HG03196 (cell line): ENCODE measurements around the gene RNF151.
"Not testable (repeated sequence)": the region's sequence is repeated elsewhere in the genome, so short reads cannot be mapped to it uniquely, and the experiment has no call there.

Source experiments
- ATAC-seq: cut with Tn5 transposase; IDR thresholded peaks from one replicate; pipeline ENCODE4 v1.9.1; 2021; ENCODE audit not compliant: unreplicated experiment

Gene RNF151, protein sequence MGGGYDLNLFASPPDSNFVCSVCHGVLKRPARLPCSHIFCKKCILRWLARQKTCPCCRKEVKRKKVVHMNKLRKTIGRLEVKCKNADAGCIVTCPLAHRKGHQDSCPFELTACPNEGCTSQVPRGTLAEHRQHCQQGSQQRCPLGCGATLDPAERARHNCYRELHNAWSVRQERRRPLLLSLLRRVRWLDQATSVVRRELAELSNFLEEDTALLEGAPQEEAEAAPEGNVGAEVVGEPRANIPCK

DNA sequence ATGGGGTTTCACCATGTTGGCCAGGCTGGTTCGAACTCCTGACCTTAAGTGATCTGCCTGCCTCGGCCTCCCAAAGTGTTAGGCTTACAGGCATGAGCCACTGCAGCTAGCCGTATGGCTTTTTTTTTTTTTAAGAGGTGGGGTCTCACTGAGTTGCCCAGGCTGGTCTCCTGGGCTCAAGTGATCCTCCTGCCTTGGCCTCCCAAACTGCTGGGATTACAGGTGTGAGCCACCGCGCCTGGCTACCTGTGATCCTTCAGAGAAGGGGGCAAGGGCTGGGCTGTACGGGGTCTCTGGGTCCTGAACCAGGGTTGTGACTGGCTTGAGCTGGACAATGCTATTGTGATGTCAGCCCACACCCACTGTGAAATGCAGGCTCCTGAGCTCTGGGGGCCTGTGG is at the start of gene RNF151:
Gene RNF151, plus strand, starts transcription at position 397 of the 400 bp plus-strand sequence. CDS start 26 bp downstream, outside the sequence.
- no peak for ATAC-seq

DNA sequence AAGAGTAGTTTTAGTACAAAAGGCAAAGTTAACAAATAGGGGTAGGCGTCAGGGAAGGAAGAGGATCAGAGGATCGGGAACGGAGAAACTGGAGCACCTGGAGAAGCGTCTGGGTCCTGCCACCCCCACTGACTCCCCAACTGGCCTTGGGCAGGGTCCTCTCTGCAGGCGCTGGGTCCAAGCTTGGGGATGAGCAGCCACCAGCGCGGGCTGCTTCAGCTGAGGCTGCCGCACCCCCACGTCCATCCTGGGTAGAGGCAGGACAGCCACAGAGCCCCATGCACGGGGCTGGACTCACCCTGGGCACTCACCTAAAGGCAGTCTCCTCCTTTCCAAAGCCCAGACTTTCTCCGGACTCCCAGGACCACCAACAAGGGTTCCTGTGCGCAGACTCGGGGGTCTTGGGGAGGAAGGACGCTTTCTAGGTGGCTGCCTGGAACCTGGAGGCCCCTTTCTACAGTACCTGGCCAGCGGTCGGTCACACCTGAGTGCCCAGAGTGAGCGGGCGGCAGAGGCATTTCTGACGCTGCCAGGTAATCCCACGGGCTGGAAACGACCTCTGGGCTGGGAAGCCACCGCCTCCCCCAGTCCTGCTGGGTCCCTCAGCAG is 49.5 kb upstream of the RNF151 start:
- ATAC-seq, result no peak

DNA sequence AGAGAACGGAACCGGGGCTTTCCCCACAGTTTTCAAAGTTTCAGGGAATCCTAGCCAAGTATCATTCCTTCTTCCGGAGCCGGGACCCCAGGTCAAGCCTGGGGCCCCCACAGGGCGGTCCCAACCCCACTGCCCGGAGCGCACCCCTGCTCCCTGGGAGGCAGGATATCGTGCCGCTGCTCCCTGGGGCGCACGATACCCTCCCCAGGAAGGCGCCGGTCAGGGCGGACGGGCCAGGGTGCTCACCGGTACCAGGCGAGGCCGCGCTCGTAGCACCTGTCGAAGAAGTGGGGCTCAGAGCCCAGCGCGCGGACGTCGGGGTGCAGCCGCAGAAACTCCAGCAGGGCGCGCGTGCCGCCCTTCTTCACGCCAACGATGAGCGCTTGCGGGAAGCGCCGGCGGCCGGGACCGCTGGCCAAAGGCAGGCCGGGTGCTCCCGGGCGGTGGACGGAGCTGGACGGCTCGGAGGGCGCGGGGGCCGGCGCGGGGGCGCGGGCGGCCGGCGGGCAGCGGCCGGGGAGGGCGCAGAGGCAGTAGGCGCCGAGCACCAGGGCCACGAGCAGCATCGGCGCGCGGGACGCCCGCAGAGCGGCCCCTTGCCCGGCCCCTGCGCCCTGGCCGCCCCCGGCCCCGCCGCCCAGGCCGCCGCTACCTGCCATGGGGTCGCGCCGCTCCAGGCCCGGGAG is 48.8 kb upstream of the RNF151 start:
- no peak for ATAC-seq

DNA sequence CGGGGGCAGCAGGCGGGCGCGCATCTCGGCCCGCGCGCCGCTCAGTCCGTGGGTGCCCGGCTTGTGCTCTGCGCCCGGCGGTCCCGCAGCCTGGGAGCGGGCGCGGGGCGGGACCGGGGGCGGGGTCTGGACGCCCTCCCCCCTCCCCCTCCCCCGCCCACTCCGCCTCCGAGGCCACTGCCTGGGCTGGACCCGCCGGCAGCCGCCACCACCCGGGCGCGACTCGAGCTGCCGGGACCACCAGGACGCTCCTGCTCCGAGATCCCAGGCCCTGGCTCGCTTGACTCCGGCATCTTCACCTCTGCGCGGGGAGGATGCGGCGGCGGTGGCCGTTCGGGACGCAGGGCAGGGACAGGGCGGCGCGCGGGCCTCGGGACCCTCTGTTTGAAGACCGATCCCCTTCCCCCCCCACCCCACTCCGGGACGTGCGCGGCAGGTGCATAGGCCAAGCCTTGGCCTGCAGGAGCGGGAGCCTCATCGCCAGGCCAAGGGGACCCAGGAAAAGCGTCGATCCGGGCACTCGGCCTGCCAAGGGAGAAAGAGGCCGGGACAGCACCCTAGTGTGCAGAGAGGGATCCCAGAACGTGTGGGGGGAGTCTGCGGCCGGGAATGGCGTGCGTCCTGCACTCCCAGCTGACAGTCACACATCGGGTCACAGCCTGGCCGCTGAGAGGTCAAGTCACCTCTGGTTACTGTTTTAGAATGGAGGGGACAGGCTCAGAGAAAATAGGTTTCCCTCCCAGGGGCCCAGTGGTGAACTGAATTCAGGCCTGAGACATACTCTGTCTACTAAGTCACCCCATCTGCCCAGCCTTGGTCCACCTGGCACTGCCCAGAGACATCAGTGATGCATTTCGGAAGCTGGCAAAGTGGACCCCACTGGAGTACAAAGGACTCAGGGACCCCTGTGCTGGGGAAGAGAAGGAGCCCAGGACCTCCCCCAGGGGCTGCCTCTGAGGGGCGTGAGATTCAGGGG is 48.0 kb upstream of the RNF151 start, which contains the start of gene HS3ST6:
Gene HS3ST6, minus strand, starts transcription at position 65 of the 976 bp plus-strand sequence. CDS start 92 bp downstream, outside the sequence.
- no peak for ATAC-seq

DNA sequence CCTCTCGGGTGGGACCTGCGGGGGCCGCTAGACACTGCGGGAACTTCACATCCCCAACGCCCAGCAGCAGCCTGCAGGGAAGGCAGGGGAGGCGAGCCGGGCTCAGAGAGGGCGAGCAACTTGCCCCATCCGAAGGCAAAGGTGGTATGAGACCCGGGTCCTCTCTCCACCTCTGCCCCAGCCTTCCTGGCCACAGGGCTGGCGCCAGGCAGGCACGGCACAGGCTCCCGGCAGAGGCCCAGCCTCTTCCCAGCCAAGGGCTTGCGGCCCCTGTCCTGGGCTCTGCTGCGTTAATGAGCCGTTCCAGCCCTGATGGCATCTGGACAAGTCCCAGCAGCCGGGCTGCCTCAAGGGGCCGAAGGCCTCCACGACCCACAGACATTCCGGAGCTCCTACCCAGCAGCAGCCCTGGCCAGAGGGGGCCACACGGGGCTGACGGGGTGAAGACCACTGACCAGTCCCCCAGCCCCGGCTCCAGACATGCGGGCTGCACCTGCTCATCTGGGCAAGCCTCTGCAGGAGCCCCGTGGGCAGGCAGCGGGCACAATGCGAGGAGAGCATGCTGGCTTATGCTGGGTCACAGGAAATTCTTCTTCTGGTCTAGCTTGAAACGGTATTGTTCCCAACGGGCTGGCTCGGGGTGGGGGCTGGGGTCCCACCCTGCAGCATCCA is 47.2 kb upstream of the RNF151 start:
- no peak for ATAC-seq

DNA sequence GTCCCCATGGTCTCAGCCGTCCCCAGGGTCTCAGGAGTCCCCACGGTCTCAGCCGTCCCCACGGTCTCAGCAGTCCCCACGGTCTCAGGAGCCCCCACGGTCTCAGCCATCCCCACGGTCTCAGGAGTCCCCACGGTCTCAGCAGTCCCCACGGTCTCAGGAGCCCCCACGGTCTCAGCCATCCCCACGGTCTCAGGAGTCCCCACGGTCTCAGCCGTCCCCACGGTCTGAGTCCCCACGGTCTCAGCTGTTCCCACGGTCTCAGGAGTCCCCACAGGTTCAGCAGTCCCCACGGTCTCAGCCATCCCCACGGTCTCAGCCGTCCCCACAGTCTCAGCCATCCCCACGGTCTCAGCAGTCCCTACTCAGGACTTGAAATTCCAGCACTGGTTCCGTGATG is 46.5 kb upstream of the RNF151 start:
- ATAC-seq, result not testable (repeated sequence)

DNA sequence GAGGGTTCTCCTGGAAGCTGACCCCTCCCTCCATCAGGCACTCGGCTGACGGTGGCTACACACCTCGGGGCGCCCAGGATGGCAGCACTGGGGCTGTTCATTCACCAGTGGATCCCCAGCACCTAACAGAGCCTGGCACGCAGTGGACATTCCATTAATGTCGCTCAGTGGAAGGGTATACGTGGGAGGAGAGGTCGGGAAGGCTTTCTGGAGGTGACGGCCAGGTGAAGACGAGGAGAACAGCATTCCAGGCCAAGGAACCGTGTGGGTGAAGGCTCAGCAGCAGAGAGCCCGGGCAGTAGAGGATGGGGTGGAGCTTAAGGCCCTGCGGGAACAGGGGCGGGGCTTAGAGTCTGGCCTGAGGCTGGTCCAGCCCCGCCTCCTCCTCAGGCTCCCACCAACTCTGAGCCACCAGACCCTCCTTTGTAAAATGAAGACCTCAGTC is 45.9 kb upstream of the RNF151 start:
- ATAC-seq, result no peak

DNA sequence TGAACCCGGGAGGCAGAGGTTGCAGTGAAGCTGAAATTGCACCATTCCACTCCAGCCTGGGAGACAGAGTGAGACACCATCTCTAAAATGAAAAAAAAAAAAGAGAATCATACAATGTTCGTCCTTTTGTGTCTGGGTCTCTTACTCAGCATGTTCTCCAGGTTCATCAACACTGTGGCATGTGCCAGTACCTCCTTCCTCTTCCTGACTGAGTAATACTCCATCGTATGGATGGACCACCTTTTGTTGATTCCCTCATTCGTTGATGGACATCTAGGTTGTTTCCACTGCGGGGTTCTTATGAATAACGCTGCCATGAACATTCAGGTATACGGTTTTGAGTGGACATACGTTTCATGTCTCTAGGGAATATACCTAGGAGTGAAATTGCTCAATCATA is 44.3 kb upstream of the RNF151 start:
- ATAC-seq, result no peak

DNA sequence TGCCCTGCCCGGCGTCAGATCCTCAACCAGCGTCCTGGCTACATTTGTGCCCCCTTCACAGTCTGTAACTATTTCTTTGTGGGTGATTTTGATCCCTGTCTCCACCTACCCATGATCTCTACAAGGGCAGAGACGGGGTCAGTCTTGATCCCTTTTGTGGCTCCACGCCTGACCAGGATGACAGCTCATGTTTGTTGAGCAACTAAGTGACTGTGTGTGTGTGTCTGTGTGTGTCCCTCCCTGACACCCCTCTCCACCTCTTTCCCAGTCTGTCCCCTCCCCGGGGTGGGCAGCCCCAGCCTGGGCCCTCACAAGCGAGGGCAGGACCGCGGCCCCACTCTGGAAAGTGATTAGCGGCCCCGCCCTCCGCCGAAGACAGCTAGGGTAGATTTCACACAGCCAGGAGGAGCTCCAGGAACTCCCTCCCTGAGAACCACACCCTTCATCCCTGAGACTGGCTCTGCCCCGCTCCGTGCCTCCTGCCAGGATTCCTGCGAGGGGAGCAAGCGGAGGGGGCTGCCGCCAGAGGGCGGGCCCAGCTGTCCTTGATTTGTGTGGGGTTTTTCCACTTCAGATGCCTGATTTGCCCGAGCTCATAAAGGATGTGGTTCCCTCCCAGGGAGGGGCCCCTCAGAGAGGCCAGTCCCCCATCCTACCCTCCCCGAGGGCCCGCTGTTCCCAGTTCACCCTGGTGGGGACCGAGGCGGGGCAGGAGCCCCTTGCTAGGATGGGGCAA is 43.2 kb upstream of the RNF151 start:
- ATAC-seq, result no peak

DNA sequence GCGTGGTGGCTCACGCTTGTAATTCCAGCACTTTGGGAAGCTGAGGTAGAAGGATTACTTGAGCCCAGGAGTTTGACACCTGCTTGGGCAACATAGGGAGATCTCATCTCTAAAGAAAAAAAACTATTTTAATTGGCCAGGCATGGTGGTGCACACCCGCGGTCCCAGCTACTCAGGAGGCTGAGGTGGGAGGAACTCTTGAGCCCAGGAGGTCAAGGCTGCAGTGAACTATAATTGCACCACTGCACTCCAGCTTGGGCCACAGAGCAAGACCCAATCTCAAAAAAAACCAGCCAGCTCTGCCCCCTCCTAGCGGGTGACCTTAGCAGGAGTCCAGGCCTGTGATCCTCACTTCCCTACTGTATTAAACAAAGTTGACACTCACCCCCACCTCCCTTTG is 42.6 kb upstream of the RNF151 start:
- ATAC-seq, result no peak

DNA sequence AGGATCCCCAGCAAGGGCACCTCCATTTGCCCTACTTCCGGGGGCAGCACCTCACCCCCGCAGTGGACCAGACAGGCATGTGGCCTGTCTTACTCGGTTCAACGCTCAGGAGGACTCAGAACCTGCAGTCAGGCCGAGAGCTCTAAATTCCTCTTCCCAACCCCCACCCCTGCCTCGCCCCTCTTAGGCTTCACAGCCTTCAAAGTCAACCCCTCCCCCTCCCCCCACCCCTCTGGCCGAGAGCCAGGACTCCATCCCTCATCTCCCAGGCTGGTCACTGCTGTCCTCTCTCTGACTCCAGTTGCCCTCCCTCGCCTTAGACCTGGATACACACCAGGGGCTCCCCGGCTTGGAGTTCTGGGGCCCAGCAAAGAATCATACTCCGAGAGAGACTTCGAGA is 40.4 kb upstream of the RNF151 start:
- no peak for ATAC-seq

DNA sequence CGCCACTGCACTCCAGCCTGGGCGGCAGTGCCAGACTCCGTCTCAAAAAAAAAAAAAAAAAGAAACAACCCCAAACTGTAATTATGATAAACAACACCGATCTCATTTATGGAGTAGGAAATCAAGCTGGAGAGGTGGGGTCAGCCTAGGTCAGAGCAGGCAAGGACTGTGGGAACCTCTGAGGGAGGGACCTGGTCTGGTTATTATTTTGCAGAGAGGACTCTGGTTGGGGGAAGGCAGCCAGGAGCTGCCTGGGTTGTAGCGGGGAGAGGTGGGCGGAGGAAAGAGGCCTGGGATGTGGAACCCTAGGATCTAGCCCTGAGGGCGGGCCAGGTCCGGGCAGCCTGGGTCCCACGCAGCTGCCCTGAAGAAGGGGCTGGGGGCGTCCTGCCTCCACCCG is 37.6 kb upstream of the RNF151 start:
- ATAC-seq, result peak; percentile 30

DNA sequence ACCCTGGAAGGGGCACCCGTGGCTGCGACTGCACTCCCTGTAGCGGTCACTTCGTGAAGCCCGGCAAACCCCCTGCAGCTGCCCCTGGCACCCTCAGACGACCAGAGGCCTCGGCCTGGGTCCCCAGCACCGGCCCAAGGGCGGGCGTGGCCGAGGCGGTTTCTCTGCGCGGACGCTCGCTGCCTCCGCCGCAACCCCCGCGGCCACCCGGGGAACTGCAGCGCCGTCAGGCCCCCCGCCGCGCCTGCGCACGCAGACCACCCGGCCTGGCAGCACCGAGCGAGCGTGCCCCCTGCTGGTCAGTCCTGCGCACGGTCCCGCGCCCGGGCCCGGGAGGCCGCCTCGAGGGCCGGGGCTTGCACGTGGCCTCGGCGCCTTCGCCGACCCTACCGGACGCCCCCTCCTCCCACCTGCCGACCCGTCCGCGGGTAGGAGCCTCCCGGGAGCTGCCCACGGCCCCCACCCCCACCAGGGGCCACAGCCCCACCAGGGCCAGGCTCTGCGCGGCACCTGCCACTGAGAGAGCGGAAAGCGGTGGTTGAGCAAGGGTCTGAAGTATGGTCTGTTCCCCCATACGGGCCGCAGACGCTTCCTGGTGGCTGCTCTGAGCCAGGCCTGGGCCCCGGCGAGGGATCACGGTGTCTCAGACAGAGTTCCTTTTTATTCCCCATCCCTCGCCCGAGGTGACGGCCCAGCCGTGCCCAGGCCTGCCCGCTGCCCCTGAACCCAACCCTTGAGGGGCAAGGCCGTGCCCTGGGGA is 36.9 kb upstream of the RNF151 start:
- ATAC-seq, result peak; percentile 84

DNA sequence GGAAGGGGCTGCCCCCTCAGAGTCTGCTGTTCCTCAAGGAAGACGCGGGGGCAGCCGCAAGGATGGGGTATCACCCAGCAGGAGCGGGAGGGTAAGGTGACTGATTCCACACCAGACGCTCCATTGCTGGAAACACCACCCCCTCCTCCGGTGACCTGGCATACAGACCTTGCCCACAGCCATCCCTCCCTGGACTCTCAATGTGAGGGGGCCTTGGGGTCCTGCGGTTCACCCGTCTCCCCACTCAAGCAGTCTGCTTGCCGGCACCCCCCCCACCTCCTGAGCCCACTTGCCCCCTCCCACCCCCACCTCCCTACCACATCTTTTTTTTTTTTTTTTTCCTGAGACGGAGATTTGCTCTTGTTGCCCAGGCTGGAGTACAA is 36.3 kb upstream of the RNF151 start:
- ATAC-seq, result no peak

DNA sequence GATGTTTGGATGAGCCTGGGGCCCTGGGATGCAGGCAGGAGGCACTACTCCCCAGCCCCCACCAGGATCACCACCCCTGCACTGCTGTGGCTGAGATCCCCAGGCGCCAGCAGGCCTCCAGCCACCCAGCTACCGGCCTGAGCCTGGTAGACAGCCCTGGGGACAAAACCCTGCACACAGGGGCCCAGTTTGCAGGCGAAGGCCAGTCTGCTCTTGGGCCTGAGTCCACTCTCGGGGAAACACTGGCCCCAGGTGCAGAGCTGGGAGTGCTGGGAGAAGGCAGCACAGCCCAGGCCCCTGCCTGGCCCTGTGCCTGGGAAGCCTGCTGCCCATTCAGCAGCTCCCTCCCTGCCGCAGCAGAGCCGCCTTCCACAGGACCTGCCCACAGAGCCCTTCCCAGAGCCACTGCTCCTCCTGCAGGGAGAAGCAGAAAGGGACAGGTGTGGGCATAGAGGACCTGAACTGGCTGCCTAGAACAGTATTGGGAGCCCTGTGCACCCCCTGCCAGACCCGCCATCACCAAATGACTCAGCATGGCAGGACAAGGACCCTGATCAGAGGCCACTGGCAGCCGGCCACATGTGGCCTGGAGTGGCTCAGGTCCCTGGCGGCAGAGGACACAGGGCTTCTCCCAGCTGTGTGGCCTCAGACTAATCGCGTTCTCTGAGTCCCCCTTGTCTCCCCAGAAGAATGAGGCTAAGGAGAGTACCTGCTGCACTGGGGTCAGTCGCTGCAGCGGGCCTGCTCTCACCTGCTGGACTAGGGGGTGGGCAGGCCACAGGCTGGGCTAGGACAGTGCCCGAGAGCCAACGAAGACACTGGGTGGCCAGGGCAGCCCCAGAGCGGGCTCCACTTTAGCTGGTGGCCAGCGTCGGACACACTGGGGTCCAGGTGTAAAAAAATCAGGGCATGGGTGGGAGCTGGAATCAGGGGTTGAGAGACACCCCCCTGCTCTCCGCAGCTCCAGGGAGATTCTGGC is 34.3 kb upstream of the RNF151 start:
- no peak for ATAC-seq

DNA sequence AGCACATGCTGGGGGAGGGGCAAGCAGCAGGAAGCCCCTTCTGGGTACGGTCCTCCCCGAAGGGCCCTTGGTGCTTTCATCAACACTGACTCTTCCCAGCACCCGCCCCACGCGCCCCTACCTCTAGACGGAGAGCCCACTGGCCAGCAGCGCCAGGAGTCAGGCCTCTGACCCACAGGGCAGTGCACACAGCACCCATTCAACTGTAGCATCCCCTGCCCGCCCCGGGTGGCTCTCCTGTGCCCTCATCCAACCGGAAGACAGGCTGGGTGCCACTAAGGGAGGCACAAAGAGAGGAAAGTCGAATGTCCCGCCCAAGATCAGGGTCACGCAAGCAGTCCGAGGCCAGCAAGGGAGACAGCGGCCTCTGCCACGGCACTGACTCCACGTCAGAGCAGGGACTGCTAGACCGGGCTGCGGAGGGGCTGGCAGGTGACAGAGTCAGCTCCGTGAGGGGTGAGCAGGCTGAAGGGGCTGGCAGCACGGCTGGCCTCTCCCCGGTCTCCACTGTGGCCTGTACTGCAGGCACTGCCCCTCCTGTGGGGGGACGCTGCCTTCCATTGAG is 33.5 kb upstream of the RNF151 start:
- ATAC-seq, result no peak

DNA sequence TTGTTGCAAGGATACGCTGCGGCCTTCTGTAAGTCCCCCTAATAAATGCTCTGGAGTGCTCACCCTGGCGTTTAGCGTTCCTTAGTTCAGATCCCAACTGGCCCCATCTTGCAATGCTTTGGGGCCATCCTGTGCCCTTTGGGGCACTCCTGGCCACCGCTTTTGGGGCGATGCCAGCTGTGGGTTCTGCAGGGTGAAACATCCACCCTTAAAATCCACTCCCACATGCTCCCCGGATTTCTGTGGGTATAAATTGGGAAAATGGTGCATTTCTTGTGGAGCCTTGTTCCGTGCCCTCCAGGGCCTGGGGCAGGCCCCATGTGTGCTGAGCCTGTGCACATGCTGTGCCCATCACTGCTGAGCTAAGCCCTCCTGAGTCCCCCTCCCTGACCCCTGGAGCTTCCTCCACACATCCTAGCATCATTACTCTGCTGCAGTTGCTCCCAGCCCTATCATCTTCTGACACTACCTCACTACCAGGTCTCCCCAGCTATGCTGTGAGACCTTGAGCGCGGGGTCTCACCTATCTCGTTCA is 29.6 kb upstream of the RNF151 start:
- no peak for ATAC-seq
